Neural progenitor cell (in vitro differentiated cells): ENCODE data around the gene CYGB. TPM values are rescaled to one million over a fixed set of nuclear protein-coding genes. Genes with fewer than 3 reads are reported as not detected.
"Not testable (repeated sequence)": the region's sequence is repeated elsewhere in the genome, so short reads cannot be mapped to it uniquely, and the experiment has no call there.

ENCODE experiments used
- DNase-seq: peaks from one replicate; pipeline ENCODE4 v3.0.0-alpha.2; 2016; ENCODE audit warnings: low spot score
- H2AFZ ChIP-seq: fragments of 200-600 bp; sonication (generic); replicated peaks from 2 replicates; pipeline ENCODE4 v1.6.1; 2016; ENCODE audit warnings: antibody characterized with exemption
- H3F3A ChIP-seq: fragments of 200-600 bp; sonication (generic); 2 replicates; pipeline ENCODE4 v1.6.1; 2016; ENCODE audit warnings: antibody characterized with exemption, low read depth
- H3K27ac ChIP-seq: fragments of 200-600 bp; sonication (generic); 2 replicates; pipeline ENCODE4 v1.5.1; 2016; ENCODE audit warnings: mild to moderate bottlenecking
- H3K27me3 ChIP-seq: fragments of 200-600 bp; sonication (generic); 2 replicates; pipeline ENCODE4 v1.6.1; 2016; ENCODE audit warnings: mild to moderate bottlenecking, moderate library complexity
- H3K36me3 ChIP-seq: fragments of 200-600 bp; sonication (generic); 2 replicates; pipeline ENCODE4 v1.5.1; 2016
- H3K4me1 ChIP-seq: fragments of 200-600 bp; sonication (generic); 2 replicates; pipeline ENCODE4 v1.6.1; 2016; ENCODE audit warnings: mixed run types
- H3K4me2 ChIP-seq: fragments of 200-600 bp; sonication (generic); 2 replicates; pipeline ENCODE4 v1.6.1; 2016
- H3K4me3 ChIP-seq: fragments of 200-600 bp; sonication (generic); 2 replicates; pipeline ENCODE4 v1.5.1; 2016
- H3K79me2 ChIP-seq: fragments of 200-600 bp; sonication (generic); 2 replicates; pipeline ENCODE4 v1.6.1; 2016; ENCODE audit warnings: low read depth
- H3K9ac ChIP-seq: fragments of 200-600 bp; sonication (generic); 2 replicates; pipeline ENCODE4 v1.6.1; 2016
- H3K9me3 ChIP-seq: fragments of 200-600 bp; sonication (generic); 2 replicates; pipeline ENCODE4 v1.5.1; 2016; ENCODE audit warnings: low read depth
- H4K20me1 ChIP-seq: fragments of 200-600 bp; sonication (generic); 2 replicates; pipeline ENCODE4 v1.6.1; 2016; ENCODE audit warnings: low read depth
- H3K27ac Mint-ChIP-seq: 3 replicates; pipeline ENCODE4 v1.8.0; 2021; ENCODE audit warnings: mixed read lengths
- H3K27me3 Mint-ChIP-seq: 2 replicates; pipeline ENCODE4 v1.8.0; 2022; ENCODE audit warnings: low read depth, mild to moderate bottlenecking, inconsistent platforms, moderate library complexity, mixed read lengths; ENCODE audit not compliant: insufficient read depth
- H3K36me3 Mint-ChIP-seq: 3 replicates; pipeline ENCODE4 v1.8.0; 2021; ENCODE audit warnings: mixed read lengths
- H3K4me1 Mint-ChIP-seq: 3 replicates; pipeline ENCODE4 v1.8.0; 2021; ENCODE audit warnings: mixed read lengths
- H3K4me3 Mint-ChIP-seq: 3 replicates; pipeline ENCODE4 v1.8.0; 2021; ENCODE audit warnings: mild to moderate bottlenecking, moderate library complexity, mixed read lengths
- H3K9me3 Mint-ChIP-seq: 3 replicates; pipeline ENCODE4 v1.8.0; 2020; ENCODE audit warnings: mixed read lengths
- CTCF ChIP-seq: fragments of 200-600 bp; sonication (generic); IDR thresholded peaks from 2 replicates; pipeline ENCODE4 v1.5.1; 2017; ENCODE audit warnings: antibody characterized with exemption, mild to moderate bottlenecking
- EZH2 ChIP-seq: fragments of 200-600 bp; sonication (generic); IDR thresholded peaks from 2 replicates; pipeline ENCODE4 v1.6.1; 2017; ENCODE audit warnings: antibody characterized with exemption, mild to moderate bottlenecking, moderate library complexity
- EZH2phosphoT487 ChIP-seq: fragments of 200-600 bp; sonication (generic); IDR thresholded peaks from 2 replicates; pipeline ENCODE4 v1.6.1; 2017; ENCODE audit warnings: antibody characterized with exemption
- total RNA-seq: library from RNA; depleted of rRNA; stranded (reverse); fragments of >200 nt; gene quantifications from 2 replicates; pipeline ENCODE4 v1.2.3, GENCODE V29; 2015; ENCODE audit warnings: low replicate concordance

The CYGB gene
- total RNA-seq, 1 donor from 2014 or later: not detected

DNA sequence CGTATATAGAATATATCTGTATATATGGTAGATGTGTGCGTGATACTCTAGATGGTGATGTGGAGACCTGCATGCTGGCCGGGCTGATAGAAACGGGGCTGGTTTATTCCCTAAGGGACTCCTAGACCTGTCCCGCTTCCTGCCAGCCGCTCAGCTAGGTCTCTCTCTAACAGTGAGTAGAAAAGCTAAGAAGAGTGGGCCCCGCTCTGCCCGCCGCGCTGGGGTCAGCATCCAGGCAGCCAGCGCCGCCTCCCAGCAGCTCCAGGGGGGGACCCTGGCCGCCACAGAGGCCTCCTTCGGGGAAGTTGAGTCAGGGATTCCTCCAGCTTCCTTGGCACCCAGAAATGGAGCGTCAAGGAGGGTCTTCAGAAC is 9.4 kb downstream of the CYGB start:
- H3K4me3 Mint-ChIP-seq: peak overlapping the region; percentile 46
- H3K9me3 Mint-ChIP-seq: no peaks in the 10 kb centered on the region
- Histone ChIP-seq H3K79me2 (no peaks in the 10 kb centered on the region), H3K4me1 (peaks cover 9% of the 10 kb centered on the region), H4K20me1 (no peaks in the 10 kb centered on the region), H3K4me2 (no peak overlapping the region), H3F3A (peaks cover 4% of the 10 kb centered on the region), H3K36me3 (no peaks in the 10 kb centered on the region), H3K9ac (no peak overlapping the region), H3K27me3 (peaks cover 9% of the 10 kb centered on the region), H3K4me3 (no peak overlapping the region), H3K9me3 (no peaks in the 10 kb centered on the region), H2AFZ (no peak overlapping the region), H3K27ac (no peak overlapping the region)
- TF ChIP-seq CTCF (no peak), EZH2 (no peak), EZH2phosphoT487 (no peak)
- no peaks in the 10 kb centered on the region for H3K36me3 Mint-ChIP-seq
- H3K27me3 Mint-ChIP-seq: peaks cover 19% of the 10 kb centered on the region
- H3K4me1 Mint-ChIP-seq: peaks cover 39% of the 10 kb centered on the region
- H3K27ac Mint-ChIP-seq: peak overlapping the region; percentile 78
- DNase-seq: no peak

DNA sequence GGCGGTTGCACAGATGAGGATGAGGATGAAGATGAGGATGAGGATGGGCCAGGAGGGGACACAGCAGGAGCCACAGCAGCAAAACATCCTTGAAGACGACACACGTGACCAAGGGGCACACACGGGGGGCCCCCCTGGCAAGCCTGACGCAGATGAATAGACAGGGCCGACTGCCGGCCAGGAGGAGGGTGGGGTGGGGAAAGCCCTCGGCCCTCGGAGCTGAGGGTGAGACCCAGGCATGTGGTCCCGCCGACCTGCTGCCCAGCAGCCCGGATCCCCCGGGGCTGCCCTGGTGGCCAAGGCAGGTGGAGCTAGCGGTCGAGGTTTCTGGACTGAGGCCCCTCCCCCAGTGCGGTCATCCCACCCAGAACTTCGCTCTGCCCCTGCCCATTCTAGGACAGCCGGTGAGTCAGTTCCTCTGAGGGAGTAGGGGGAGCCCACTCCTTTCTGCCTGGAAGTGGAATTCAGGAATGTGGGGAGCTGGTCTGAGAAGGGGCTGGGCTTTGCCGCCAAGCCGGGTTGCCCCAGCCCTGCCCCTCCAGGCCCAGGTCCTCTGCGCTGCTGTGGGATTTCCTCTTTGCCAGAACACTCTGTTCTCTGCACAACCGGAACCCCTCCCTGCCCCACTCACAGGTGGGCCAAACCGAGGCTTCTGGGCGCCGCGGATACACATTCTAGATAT is 9.9 kb downstream of the CYGB start:
- H3F3A ChIP-seq: peaks cover 4% of the 10 kb centered on the region
- Mint-ChIP-seq H3K27ac (peak overlapping the region; percentile 7), H3K36me3 (no peaks in the 10 kb centered on the region), H3K4me3 (peak overlapping the region; percentile 3), H3K4me1 (peaks cover 34% of the 10 kb centered on the region), H3K9me3 (no peaks in the 10 kb centered on the region), H3K27me3 (peaks cover 15% of the 10 kb centered on the region)
- no peak for TF ChIP-seq EZH2
- no peak for TF ChIP-seq CTCF
- no peak for TF ChIP-seq EZH2phosphoT487
- no peak overlapping the region for H2AFZ ChIP-seq
- H3K79me2 ChIP-seq: no peaks in the 10 kb centered on the region
- H3K27ac ChIP-seq: no peak overlapping the region
- no peak overlapping the region for H3K9ac ChIP-seq
- peaks cover 9% of the 10 kb centered on the region for H3K4me1 ChIP-seq
- peak; percentile 62 for DNase-seq
- H3K36me3 ChIP-seq: no peaks in the 10 kb centered on the region
- no peak overlapping the region for H3K4me3 ChIP-seq
- no peaks in the 10 kb centered on the region for H4K20me1 ChIP-seq
- H3K9me3 ChIP-seq: no peaks in the 10 kb centered on the region
- H3K27me3 ChIP-seq: peaks cover 13% of the 10 kb centered on the region
- H3K4me2 ChIP-seq: no peak overlapping the region

GRCh38 chr17:76527016-76527415 is 10.5 kb downstream of the CYGB start:
- H3K27ac ChIP-seq, H3K9ac ChIP-seq, H3K9me3 ChIP-seq, H3K4me1 ChIP-seq, H4K20me1 ChIP-seq, H3K79me2 ChIP-seq, H2AFZ ChIP-seq, H3K4me2 ChIP-seq, H3K36me3 ChIP-seq, H3K9me3 Mint-ChIP-seq, H3K4me3 ChIP-seq, DNase-seq, H3F3A ChIP-seq, H3K36me3 Mint-ChIP-seq: not testable (repeated sequence)
- Mint-ChIP-seq H3K4me1 (peaks cover 32% of the 10 kb centered on the region), H3K4me3 (peak overlapping the region; percentile 3), H3K27ac (peak overlapping the region; percentile 7), H3K27me3 (peaks cover 14% of the 10 kb centered on the region)
- H3K27me3 ChIP-seq: peaks cover 16% of the 10 kb centered on the region

GRCh38 chr17:76525513-76525833 is 12.0 kb downstream of the CYGB start:
- H3K27me3 ChIP-seq: peaks cover 16% of the 10 kb centered on the region
- H3K27ac Mint-ChIP-seq: not testable (repeated sequence)

More at GRCh38 chr17:76525513-76525833, 12.0 kb downstream of the CYGB start:
- H3F3A ChIP-seq, H3K4me3 Mint-ChIP-seq, H3K4me2 ChIP-seq, H3K79me2 ChIP-seq, H4K20me1 ChIP-seq, H2AFZ ChIP-seq, H3K27ac ChIP-seq, H3K36me3 Mint-ChIP-seq, H3K4me3 ChIP-seq, H3K4me1 ChIP-seq, H3K9ac ChIP-seq, H3K9me3 Mint-ChIP-seq, DNase-seq, H3K9me3 ChIP-seq, H3K36me3 ChIP-seq: not testable (repeated sequence)
- peaks cover 11% of the 10 kb centered on the region for H3K27me3 Mint-ChIP-seq
- H3K4me1 Mint-ChIP-seq: peaks cover 27% of the 10 kb centered on the region
